ENCODE data around the gene CNDP2.

CNDP2 gene

DNA sequence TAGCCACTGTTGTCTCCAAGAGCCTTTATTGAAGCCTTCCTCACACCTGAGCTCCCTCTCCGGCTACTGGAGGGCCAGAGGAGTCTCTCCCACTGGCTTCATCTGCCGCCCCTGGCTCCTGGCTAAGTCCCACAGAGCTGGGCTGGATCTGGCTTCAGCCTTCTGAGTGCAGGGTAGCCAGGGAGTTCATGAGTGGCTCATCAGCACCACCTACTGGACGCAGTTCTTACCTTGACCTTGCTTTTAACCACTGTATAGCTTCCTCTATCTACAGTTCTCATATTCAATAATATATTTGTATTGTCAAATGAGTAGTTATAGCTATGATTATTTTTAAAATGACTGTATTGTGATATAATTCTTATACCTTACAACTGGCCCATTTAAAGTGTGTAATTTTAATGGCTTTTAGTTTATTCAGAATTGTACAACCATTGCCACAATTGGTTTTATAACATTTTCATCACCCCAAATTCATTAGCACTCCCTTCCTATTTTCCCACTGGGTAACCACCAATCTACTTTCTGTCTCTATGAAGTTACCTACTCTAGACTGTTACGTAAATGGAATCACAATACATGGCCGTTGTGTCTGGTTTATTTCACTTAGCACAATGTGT, 55.9 kb downstream of the CNDP2 start:
- TF ChIP-seq SUZ12 (IDR thresholded peaks at IDR 0.05) (no peak), ELF4 (IDR thresholded peaks at IDR 0.05) (no peak), NFRKB (IDR thresholded peaks at IDR 0.05) (no peak), L3MBTL2 (conservative IDR thresholded peaks at IDR 0.05) (no peak), ZNF384 (IDR thresholded peaks at IDR 0.05) (no peak), LEF1 (IDR thresholded peaks at IDR 0.05; ENCODE audit: borderline replicate concordance) (no peak), TARDBP (IDR thresholded peaks at IDR 0.05) (no peak), ARNT (IDR thresholded peaks at IDR 0.05) (no peak), BHLHE40 (IDR thresholded peaks at IDR 0.05; ENCODE audit: borderline replicate concordance) (no peak), HDGF (IDR thresholded peaks at IDR 0.05; ENCODE audit: borderline replicate concordance) (no peak), FOXM1 (IDR thresholded peaks at IDR 0.05; ENCODE audit: borderline replicate concordance) (no peak), FOXA1 (IDR thresholded peaks at IDR 0.05) (no peak), SP1 (IDR thresholded peaks at IDR 0.05) (no peak), FOXK2 (IDR thresholded peaks at IDR 0.05) (no peak), CTBP1 (IDR thresholded peaks at IDR 0.05; ENCODE audit: borderline replicate concordance) (no peak)
- TF ChIP-seq, protein P1, sequence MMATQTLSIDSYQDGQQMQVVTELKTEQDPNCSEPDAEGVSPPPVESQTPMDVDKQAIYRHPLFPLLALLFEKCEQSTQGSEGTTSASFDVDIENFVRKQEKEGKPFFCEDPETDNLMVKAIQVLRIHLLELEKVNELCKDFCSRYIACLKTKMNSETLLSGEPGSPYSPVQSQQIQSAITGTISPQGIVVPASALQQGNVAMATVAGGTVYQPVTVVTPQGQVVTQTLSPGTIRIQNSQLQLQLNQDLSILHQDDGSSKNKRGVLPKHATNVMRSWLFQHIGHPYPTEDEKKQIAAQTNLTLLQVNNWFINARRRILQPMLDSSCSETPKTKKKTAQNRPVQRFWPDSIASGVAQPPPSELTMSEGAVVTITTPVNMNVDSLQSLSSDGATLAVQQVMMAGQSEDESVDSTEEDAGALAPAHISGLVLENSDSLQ (IDR thresholded peaks at IDR 0.05): no peak
- CTCF ChIA-PET: interaction anchor here (0.6 to 1.3 kb wide), 7 partner anchors 20 to 826 kb away, joined by 3 to 22 read pairs (median 3); partner anchors contain the start of gene CNDP2
- POLR2A ChIA-PET: no interaction called here
- DNase-seq (ENCODE audit: extremely low spot score): peak; percentile 70

DNA sequence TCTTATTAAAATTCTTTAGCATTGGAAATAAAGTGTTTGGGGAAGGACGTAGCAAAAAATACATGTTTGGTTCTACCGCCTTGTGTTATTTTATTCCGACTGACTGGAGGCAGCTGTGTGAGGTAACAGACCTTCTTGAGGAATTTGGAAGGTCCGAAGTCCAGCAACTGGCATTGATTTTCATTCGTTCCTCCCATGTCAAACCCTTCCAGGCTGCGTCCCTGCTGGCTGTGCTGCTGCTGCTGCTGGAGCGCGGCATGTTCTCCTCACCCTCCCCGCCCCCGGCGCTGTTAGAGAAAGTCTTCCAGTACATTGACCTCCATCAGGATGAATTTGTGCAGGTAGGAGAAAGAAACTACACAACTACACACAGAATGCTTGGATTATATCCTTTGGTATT, 60.0 kb downstream of the CNDP2 start:
- ChIA-PET POLR2A (no interaction called here), CTCF (no interaction called here)
- DNase-seq (ENCODE audit: extremely low spot score): no peak
- TF ChIP-seq HDGF (IDR thresholded peaks at IDR 0.05; ENCODE audit: borderline replicate concordance): no peak
- TF ChIP-seq SUZ12 (IDR thresholded peaks at IDR 0.05): no peak
- TF ChIP-seq FOXA1 (IDR thresholded peaks at IDR 0.05): no peak
- TF ChIP-seq BHLHE40 (IDR thresholded peaks at IDR 0.05; ENCODE audit: borderline replicate concordance): no peak
- TF ChIP-seq L3MBTL2 (conservative IDR thresholded peaks at IDR 0.05): no peak
- TF ChIP-seq FOXM1 (IDR thresholded peaks at IDR 0.05; ENCODE audit: borderline replicate concordance): no peak
- TF ChIP-seq FOXK2 (IDR thresholded peaks at IDR 0.05): no peak
- TF ChIP-seq SP1 (IDR thresholded peaks at IDR 0.05): no peak
- no peak for TF ChIP-seq LEF1 (IDR thresholded peaks at IDR 0.05; ENCODE audit: borderline replicate concordance)
- TF ChIP-seq, protein P1 (IDR thresholded peaks at IDR 0.05): no peak
- TF ChIP-seq ZNF384 (IDR thresholded peaks at IDR 0.05): no peak
- no peak for TF ChIP-seq CTBP1 (IDR thresholded peaks at IDR 0.05; ENCODE audit: borderline replicate concordance)
- no peak for TF ChIP-seq ARNT (IDR thresholded peaks at IDR 0.05)
- TF ChIP-seq ELF4 (IDR thresholded peaks at IDR 0.05): no peak
- TF ChIP-seq NFRKB (IDR thresholded peaks at IDR 0.05): no peak
- no peak for TF ChIP-seq TARDBP (IDR thresholded peaks at IDR 0.05)

DNA sequence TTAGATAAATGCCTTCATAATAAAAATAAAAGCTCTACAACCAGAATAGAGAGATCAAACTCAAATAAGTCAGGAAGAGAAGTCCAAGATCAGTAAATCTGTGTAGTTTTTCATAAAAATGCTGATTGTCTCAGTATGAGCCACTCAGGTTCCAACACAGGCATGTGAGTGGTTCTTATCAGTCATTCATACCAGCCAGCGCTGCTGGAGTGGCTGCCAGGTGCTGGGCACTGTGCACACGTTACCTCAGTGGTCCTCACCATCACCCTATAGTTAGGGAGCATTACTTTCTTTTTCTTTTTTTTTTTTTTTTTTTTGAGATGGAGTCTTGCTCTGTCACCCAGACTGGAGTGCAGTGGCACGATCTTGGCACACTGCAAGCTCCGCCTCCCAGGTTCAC, 61.9 kb downstream of the CNDP2 start:
- DNase-seq (ENCODE audit: extremely low spot score): no peak
- ChIA-PET CTCF (no interaction called here), POLR2A (no interaction called here)
- TF ChIP-seq FOXM1 (IDR thresholded peaks at IDR 0.05; ENCODE audit: borderline replicate concordance) (no peak), FOXA1 (IDR thresholded peaks at IDR 0.05) (no peak), L3MBTL2 (conservative IDR thresholded peaks at IDR 0.05) (no peak), ZNF384 (IDR thresholded peaks at IDR 0.05) (no peak), TARDBP (IDR thresholded peaks at IDR 0.05) (no peak), NFRKB (IDR thresholded peaks at IDR 0.05) (no peak), ELF4 (IDR thresholded peaks at IDR 0.05) (no peak), SUZ12 (IDR thresholded peaks at IDR 0.05) (no peak), SP1 (IDR thresholded peaks at IDR 0.05) (no peak), CTBP1 (IDR thresholded peaks at IDR 0.05; ENCODE audit: borderline replicate concordance) (no peak), LEF1 (IDR thresholded peaks at IDR 0.05; ENCODE audit: borderline replicate concordance) (no peak), ARNT (IDR thresholded peaks at IDR 0.05) (no peak)
- TF ChIP-seq, protein P1 (IDR thresholded peaks at IDR 0.05): no peak

DNA sequence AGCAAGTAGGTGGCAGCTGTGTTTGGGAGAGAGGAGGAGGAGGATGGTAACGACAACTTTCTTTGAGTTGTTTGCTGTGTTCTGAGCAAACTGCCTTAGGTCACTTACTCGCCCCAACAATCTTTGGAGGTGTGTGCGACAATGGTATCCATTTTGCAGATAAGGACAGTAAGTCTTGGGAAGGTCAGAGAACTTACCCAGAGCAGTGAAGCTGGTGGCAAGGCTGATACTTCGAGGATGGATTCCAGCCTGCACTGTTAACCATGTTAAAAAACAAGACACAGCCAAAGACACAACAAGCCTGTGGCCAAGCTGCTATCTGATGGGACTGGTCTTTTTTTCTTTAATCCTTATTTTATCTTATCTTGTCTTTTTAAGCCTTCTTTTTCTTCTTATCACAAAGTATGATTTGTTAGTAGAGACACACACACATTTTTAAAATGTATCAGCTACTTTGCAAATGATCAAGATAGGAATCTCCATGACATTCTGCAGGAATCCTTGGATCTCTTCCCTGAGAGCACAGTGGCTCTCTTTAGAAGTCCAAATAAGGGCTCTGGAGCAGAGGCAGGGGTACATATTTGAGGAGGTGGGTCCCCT, 66.1 kb downstream of the CNDP2 start:
- TF ChIP-seq FOXK2 (IDR thresholded peaks at IDR 0.05) (no peak), FOXM1 (IDR thresholded peaks at IDR 0.05; ENCODE audit: borderline replicate concordance) (no peak), ZNF384 (IDR thresholded peaks at IDR 0.05) (no peak), NFRKB (IDR thresholded peaks at IDR 0.05) (no peak), TARDBP (IDR thresholded peaks at IDR 0.05) (no peak), BHLHE40 (IDR thresholded peaks at IDR 0.05; ENCODE audit: borderline replicate concordance) (no peak), L3MBTL2 (conservative IDR thresholded peaks at IDR 0.05) (no peak), LEF1 (IDR thresholded peaks at IDR 0.05; ENCODE audit: borderline replicate concordance) (no peak), ELF4 (IDR thresholded peaks at IDR 0.05) (no peak), SP1 (IDR thresholded peaks at IDR 0.05) (no peak), SUZ12 (IDR thresholded peaks at IDR 0.05) (no peak), FOXA1 (IDR thresholded peaks at IDR 0.05) (no peak), ARNT (IDR thresholded peaks at IDR 0.05) (no peak), HDGF (IDR thresholded peaks at IDR 0.05; ENCODE audit: borderline replicate concordance) (no peak), CTBP1 (IDR thresholded peaks at IDR 0.05; ENCODE audit: borderline replicate concordance) (no peak)
- TF ChIP-seq, protein P1 (IDR thresholded peaks at IDR 0.05): no peak
- CTCF ChIA-PET: no interaction called here
- POLR2A ChIA-PET: no interaction called here
- DNase-seq (ENCODE audit: extremely low spot score): no peak

DNA sequence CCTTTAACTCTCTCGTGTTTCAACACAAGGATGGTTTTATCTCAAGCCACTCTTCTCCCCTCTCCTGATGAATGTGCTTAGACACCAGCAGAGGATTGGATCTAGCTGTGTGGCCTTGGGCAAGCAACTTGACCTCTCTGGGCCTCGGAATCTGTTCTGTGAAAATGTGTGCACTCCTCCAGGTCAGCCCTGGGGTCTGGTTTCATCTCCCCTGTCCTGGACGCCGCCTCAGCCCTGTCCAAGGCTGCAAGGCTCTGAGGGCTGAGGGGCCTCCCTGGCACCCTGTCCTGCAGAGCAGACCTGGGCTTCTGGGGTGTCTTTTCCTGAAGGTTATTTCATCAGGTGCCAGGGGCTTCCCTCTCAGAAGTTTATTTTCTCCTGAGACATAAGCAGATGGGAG, 66.6 kb downstream of the CNDP2 start:
- DNase-seq (ENCODE audit: extremely low spot score): no peak
- TF ChIP-seq SP1 (IDR thresholded peaks at IDR 0.05): no peak
- TF ChIP-seq, protein P1 (IDR thresholded peaks at IDR 0.05): no peak
- TF ChIP-seq FOXK2 (IDR thresholded peaks at IDR 0.05): no peak
- TF ChIP-seq ZNF384 (IDR thresholded peaks at IDR 0.05): no peak
- no peak for TF ChIP-seq ARNT (IDR thresholded peaks at IDR 0.05)
- no peak for TF ChIP-seq ELF4 (IDR thresholded peaks at IDR 0.05)
- no peak for TF ChIP-seq TARDBP (IDR thresholded peaks at IDR 0.05)
- no peak for TF ChIP-seq SUZ12 (IDR thresholded peaks at IDR 0.05)
- TF ChIP-seq FOXA1 (IDR thresholded peaks at IDR 0.05): no peak
- no peak for TF ChIP-seq HDGF (IDR thresholded peaks at IDR 0.05; ENCODE audit: borderline replicate concordance)
- TF ChIP-seq L3MBTL2 (conservative IDR thresholded peaks at IDR 0.05): no peak
- TF ChIP-seq FOXM1 (IDR thresholded peaks at IDR 0.05; ENCODE audit: borderline replicate concordance): no peak
- TF ChIP-seq BHLHE40 (IDR thresholded peaks at IDR 0.05; ENCODE audit: borderline replicate concordance): no peak
- no peak for TF ChIP-seq LEF1 (IDR thresholded peaks at IDR 0.05; ENCODE audit: borderline replicate concordance)
- TF ChIP-seq CTBP1 (IDR thresholded peaks at IDR 0.05; ENCODE audit: borderline replicate concordance): no peak
- TF ChIP-seq NFRKB (IDR thresholded peaks at IDR 0.05): no peak
- ChIA-PET CTCF (no interaction called here), POLR2A (no interaction called here)
